A549 (cell line): ENCODE measurements around the gene IMPDH2.

Experiments
- BHLHE40 ChIP-seq: IDR thresholded peaks from 2 replicates; pipeline ENCODE4 v1.6.1; 2012; ENCODE audit warnings: low read depth, low read length, inconsistent platforms
- EHMT2 ChIP-seq: fragments of 200-600 bp; sonication (generic); IDR thresholded peaks from 2 replicates; pipeline ENCODE4 v1.6.1; 2016; ENCODE audit warnings: antibody characterized with exemption, low read depth, mild to moderate bottlenecking, moderate library complexity
- RCOR1 ChIP-seq: fragments of 150-350 bp; IDR thresholded peaks from 2 replicates; pipeline ENCODE4 v1.6.1; 2014; ENCODE audit warnings: antibody characterized with exemption, low read length, low read depth
- TF ChIP-seq, protein P1 (sequence below): fragments of >200 bp; sonication (Bioruptor Twin); formaldehyde crosslinking; IDR thresholded peaks from 3 replicates; pipeline ENCODE4 v1.5.1; 2016
- TF ChIP-seq, protein P2 (sequence below): fragments of 450-650 bp; IDR thresholded peaks from 2 replicates; pipeline ENCODE4 v1.6.1; 2014; ENCODE audit warnings: antibody characterized with exemption

DNA sequence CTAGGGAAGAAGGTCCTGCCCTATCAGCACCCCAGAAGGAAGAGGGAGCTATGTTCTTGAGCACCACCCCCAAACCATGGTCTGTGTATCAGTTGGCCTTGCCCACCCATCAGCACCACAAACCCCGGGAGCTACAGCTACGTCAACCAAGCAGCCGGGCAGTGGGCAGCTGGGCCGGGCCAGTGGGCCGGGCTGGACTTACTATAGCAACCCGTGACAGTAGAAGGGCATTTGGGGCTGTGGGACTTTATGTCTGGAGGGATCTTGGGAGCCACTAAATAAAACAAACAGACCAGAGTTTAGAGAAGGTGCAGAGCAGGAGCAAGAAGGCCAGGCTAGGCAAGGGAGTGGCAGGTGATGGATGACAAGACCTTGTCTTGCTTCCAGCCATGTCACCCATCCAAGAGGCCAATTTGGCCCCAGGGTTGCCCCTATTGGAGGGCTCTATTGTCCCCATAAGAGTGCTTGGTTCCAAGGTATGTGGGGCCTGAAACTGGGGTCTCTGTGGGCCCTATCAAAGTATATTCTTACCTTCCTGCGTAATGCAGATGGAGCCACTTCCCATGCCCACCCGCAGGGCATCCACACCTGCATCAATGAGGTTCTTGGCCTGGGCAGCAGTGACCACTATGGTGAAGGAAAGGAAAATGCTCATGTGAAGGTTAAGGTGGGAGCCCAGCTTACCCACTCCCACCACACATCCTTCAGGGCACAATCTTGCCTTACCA lies 3.2 kb downstream of the IMPDH2 start:
- no peak for TF ChIP-seq RCOR1
- TF ChIP-seq BHLHE40, result no peak
- TF ChIP-seq, protein P1, sequence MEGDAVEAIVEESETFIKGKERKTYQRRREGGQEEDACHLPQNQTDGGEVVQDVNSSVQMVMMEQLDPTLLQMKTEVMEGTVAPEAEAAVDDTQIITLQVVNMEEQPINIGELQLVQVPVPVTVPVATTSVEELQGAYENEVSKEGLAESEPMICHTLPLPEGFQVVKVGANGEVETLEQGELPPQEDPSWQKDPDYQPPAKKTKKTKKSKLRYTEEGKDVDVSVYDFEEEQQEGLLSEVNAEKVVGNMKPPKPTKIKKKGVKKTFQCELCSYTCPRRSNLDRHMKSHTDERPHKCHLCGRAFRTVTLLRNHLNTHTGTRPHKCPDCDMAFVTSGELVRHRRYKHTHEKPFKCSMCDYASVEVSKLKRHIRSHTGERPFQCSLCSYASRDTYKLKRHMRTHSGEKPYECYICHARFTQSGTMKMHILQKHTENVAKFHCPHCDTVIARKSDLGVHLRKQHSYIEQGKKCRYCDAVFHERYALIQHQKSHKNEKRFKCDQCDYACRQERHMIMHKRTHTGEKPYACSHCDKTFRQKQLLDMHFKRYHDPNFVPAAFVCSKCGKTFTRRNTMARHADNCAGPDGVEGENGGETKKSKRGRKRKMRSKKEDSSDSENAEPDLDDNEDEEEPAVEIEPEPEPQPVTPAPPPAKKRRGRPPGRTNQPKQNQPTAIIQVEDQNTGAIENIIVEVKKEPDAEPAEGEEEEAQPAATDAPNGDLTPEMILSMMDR, result no peak
- no peak for TF ChIP-seq EHMT2
- TF ChIP-seq, protein P2, sequence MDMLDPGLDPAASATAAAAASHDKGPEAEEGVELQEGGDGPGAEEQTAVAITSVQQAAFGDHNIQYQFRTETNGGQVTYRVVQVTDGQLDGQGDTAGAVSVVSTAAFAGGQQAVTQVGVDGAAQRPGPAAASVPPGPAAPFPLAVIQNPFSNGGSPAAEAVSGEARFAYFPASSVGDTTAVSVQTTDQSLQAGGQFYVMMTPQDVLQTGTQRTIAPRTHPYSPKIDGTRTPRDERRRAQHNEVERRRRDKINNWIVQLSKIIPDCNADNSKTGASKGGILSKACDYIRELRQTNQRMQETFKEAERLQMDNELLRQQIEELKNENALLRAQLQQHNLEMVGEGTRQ, result no peak
